NCI-H345 treated with DMSO at 0.1 percent for 48 hours (cell line): ENCODE results near the gene WDR37.

Experiments
- DNase-seq: peaks from one replicate; lab custom pipeline; 2025; ENCODE audit not compliant: unreplicated experiment; lab: John Stamatoyannopoulos, UW

The WDR37 gene

GRCh38 chr10:1162481-1163203 lies 106.5 kb downstream of the WDR37 start:
- no peak for DNase-seq

DNA sequence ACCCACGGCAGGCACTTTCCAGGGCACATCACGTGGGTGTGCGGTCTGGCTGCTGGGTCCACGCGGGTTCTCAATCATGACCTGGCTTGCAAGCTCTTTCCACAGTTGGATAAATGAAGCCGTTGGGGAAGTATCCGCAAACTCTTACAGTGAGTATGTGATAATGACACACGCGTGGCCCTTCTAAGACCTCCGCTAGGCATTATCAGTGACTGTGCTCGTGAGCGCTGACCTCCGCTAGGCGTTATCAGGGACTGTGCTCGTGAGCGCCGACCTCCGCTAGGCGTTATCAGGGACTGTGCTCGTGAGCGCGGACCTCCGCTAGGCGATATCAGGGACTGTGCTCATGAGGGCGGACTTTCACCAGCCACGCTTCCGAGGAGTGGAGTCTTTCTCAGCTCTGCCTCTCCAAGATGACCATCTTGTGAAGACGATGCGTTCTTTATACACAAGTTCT lies 107.0 kb downstream of the WDR37 start:
- DNase-seq, result no peak

DNA sequence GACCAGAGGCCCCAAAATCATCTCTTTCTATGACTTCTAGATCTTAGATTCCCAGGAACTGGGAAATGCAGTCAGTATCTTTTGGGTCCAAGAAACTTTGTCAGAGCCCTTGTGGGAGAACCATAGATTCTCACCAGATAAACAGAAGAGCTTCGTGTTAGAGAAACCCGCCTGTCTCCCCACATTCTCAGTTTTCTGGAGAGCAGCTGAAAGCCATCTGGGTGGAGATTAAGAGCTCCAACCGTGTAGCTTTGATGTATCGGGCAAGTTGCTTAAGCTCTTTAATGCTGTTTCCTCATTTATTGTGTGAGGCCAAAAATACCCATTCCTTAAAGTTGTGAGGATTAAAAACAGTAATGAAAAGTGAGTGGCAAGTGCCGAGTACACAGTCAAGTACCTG lies 107.6 kb downstream of the WDR37 start:
- DNase-seq, result no peak

GRCh38 chr10:1166101-1166827 lies 110.1 kb downstream of the WDR37 start:
- DNase-seq, result no peak

GRCh38 chr10:1166828-1167275 lies 110.7 kb downstream of the WDR37 start:
- DNase-seq, result no peak

DNA sequence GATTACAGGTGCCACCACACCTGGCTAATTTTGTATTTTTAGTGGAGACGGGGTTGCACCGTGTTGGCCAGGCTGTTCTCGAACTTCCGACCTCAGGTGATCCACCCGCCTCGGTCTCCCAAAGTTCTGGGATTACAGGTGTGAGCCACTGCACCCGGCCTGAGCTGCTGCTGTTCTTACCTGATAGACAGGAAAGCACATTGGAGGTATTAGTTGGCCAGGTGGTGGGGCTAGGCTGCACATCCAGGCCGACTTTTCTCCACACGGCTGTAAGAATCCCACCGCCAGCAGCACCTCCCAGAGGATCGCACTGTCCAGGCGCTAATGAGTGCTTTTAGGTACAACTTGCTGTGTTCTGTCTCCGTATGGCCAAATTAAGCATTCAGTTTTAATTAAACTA lies 112.6 kb downstream of the WDR37 start:
- no peak for DNase-seq

DNA sequence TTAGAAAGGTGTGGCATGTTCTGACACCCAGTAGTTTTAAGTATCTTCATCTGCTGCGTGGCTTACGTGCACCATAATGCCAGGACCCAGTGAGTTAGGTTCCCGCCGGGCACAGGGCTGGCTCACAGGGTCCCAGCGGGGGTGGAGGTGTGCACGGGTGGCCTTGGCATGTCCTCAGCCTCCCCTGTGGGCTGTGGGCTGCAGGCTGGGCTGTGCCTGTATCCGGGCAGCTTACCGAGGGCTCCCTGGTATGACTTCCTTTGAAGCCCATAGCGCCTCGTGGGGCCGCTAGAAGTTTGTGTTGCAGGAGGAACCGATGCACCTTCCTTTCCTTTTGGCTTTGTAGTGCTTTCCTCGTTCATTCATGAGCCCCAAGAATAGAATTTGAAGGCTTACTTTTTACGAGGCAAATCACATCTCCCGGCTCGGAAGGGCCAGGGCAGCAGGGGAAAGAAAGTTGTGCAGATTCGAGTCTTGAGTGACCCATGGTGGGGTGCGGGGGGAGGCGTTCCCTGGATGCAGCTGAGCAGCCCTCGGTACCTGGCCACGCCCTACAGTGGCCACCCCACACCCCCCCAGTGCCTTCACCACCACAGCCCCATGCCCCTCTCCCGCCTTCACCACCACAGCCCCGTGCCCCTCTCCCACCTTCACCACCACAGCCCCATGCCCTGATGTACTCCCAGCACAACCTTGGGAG lies 113.2 kb downstream of the WDR37 start:
- DNase-seq, result no peak

DNA sequence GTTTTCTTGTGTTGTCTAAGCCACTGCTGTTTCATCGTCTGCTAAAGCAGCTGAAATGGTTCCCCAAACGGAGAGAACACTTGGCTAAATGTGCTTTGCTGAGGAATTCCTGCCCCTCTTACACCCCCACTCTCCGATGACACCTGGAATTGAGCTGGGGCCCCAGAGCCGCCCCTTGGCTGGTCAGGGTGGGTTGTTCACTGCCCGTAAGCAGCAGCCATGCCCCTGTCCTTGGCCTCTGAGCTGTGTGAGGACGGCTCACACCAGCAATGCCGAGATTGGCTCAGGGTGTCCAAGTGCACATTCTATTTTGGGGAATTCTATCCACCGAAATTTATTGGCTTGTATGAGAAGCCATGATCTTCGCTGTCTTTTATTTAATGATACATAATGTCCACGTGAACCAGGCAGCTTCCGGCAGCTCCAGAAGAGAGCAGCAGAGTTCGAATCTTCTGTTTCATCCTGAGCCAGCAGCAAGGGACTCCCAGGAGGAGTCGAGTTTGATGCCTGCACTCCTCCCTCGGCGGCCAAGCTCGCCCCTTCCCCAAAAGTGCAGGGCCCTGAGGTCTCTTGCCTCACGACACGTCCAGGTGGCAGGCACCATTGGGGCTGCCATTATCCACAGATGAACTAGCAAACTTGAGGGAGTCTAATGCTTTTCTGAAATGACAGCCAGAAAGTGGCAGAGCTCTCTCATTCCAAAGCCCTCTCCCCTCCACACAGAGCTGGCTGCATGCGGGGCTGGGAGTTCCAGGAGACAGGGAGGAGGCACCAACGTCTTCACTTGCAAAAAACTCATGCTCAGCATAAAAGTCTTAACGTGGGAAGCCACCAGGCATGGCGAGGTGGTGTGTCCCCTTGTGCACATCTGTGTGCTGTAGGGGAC lies 114.0 kb downstream of the WDR37 start:
- no peak for DNase-seq

DNA sequence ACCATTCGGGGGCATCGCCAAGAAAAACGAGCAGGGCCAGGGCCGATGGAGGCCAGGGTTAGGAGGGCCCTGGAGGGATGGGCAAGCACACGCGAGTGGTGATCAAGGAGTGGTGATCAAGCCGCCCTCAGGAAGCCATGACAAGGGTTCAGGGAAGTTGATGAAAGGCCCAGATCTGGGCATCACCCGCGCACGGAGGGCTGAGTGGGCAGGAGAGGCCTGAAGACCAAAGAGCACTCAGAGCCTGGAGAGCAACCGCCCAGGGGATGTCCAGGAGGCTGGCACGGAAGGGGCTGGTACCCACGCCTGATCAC lies 114.6 kb downstream of the WDR37 start:
- no peak for DNase-seq

- DNase-seq, result no peak
Measured at GRCh38 chr10:1171182-1171581, 115.0 kb downstream of the WDR37 start.

DNA sequence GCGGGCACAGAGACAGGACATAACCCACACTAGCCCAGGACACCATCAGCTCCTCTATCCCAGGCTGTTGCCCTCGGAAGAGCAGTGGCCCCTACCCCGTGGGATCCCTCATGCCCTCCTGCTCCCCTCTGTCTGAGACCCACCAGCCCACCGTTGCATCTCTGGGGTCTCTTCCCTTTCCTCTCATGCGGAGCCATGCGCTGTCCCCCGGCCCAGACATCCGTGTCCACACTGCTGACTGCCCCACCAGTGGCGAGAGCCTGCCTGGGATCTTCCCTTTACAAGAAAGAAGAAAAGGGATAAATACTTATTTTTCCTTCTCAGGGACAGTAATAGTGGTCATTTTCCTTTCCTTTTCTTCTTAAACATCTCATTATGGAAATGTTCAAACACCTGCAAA lies 115.4 kb downstream of the WDR37 start:
- no peak for DNase-seq

- no peak for DNase-seq
Measured at GRCh38 chr10:1172256-1172984, 116.2 kb downstream of the WDR37 start.

DNA sequence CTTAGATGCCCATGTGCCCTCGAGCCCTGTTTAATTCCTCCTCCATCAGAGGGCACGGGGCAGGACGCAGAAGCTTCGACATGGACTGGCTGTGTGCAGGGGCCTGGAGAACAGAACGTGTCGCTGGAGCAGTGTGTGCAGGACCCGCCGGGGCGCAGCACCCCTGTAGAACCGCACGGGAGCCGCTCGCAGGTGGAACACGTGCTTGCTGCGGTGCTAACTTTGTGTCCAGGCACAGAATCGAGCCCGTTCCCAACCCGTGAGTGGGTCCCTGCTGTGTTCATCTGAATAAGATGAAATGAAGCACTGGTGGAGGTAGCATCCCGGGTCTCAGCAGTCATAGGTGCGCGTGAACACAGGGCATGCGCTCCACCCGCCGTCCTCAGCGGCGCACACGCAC lies 116.9 kb downstream of the WDR37 start:
- no peak for DNase-seq

DNA sequence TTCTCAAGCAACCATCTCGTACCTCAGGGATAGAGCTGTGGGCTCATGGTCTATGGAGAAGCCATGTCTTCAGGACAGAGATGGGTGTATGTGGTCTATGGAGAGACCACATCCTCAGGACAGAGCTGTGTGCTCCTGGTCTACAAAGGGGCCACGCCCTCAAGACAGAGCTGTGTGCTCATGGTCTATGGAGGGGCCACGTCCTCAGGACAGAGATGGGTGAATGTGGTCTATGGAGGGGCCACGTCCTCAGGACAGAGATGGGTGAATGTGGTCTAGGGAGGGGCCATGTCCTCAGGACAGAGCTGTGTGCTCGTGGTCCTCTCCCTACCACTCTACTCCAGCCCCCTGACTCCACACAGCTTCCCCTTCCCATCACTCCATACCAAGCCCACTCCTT lies 117.8 kb downstream of the WDR37 start:
- no peak for DNase-seq

DNA sequence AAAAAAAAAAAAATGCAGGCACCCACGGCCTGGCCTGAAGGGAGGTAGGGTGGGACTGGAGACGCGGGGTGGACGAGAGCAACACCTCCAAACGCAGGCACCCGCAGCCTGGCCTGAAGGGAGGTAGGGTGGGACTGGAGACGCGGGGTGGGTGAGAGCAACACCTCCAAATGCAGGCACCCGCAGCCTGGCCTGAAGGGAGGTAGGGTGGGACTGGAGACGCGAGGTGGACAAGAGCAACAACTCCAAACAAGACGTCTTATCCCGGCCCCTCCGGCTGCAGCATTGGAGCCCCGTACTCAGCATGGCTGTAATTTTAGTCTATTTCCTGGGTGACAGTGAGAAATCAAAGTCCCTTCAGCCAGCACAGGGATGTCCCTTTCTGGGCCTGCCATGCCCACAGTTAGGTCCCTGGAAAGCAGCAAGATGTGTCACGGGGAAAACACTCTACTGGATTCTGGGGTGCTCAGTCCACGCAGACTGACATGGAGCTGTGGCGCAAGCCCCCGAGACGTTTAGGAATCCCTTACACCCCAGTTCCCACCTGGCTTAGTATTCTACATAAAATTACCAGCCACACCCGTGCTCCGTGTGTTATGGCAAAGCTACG lies 119.9 kb downstream of the WDR37 start:
- no peak for DNase-seq

DNA sequence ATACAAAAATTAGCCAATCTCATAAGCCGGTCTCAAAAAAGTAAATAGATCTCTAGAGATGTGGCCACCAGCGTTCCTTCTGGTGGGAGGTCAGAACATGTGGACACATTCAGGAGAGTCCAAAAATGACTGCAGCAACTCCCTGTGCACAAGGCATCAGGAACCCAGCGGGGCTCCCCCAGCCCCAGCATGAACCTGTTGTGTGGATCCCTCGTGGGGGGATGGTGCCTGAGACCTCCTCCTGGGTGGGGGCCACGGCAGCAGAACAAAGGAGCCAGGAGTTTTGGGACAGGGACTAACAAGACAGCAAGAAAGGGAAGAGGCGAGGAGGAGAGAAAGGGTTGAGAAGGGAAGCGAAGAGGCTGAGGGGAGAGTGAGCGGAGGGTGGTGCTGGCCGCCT lies 121.8 kb downstream of the WDR37 start:
- no peak for DNase-seq

DNA sequence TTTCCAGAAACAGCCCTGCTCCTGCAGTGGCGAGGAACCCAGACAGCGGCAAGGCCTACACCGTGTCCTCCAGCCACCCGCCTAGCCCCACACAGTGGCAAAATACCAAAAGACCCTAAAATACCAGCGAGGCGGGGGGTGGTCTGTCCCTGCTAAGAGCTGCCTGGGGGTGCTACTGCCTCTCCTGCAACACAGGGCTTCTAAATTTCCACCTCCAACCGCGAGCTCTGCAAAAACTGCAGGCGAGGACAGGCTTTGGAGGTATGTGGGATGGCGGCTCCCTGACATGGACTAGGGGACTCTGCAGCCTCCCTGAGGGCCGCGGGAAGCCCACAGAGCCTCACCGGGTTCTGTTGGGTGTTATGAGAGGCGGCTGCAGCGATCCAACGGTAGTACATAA lies 122.3 kb downstream of the WDR37 start:
- no peak for DNase-seq

GRCh38 chr10:1179346-1180070 lies 123.3 kb downstream of the WDR37 start:
- no peak for DNase-seq

- DNase-seq, result no peak
Measured at GRCh38 chr10:1180071-1180730, 124.0 kb downstream of the WDR37 start.
